Limb (tissue), 2 donors: ENCODE results near the gene HSDL1.
"Not testable (repeated sequence)": the region's sequence is repeated elsewhere in the genome, so short reads cannot be mapped to it uniquely, and the experiment has no call there.

Experiments
- DNase-seq, 2 donors: peaks; one replicate each; pipeline ENCODE4 v3.0.0-alpha.2; 2016; ENCODE audit errors: extremely low spot score in 2 of 2

The HSDL1 gene

DNA sequence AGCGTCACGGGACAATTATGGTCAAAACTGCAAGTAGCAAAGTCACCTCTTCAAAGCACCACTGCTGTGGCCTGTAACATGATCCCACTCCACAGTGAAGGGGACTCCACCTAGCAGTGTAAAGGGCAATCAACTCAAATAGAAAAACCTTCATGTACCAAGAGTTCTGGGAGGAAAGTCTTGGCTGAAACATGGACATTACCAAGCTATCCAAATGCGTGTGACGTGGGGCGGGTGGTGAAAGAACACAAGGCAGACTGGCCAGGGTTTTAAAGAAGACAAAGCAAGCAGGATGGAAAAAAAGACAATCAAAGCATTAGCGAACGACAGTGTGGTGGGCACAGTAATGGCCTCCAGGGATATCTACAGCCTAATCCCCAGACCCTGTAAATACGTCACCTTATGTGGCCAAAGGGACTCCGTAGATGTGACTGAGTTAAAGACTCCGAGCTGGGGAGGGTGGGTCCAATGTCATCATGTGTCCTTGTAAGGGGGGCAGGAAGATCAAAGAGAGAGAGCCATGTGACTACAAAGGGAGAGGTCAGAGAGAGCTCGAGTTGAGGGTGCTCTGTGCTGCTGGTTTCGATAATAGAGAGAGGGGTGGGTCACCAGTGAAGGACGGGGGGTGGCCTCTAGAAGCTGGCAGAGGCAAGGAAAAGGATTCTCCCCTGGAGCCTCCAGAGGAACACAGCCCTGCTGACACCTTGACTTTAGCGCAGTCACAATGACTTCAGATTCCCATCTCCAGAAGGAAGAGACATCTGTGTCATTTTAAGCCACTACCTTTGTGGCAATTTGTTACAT, 6.0 kb downstream of the HSDL1 start:
- DNase-seq: peak in 1 of 2 donors; percentile 10

DNA sequence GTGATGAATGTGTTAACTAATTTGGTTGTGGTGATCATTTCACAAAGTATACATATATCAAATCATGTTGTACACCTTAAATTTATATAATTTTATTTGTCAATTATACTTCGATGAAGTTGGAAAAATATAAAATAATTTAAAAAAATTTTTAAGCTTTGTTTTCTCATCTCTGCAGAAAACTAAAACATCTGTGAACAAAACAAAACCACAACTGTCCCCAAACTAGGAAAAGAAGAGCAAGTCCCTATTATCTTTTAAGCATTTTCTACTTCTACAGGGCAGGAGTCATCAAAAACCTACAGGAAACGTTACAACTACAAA, 6.5 kb downstream of the HSDL1 start:
- no peak for DNase-seq

DNA sequence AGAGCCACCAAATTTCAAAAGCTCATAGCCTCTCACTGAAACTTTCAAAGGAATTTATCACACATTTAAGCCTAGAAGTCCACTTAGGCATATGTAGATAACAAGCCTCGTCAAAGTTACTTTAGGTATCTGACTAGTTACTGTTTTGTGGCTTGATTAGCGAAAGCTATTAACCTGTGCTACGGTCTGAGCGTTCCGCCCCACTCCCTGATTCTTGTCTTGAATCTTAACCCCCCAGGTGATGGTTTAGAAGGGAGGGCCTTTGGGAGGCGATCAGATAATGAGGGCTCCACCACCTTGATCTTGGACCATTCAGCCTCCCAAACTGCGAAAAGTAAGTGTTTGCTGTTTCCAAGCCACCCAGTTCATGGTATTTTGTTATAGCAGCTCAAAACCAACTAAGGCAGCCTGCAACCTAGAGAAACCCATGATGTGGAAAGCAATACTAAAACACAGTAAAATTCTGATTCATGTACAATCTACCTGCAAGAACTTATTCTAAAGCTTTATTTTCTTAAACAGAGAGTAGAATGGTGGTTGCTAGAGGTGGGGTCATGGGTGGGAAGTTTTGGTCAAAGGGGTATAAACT, 7.1 kb downstream of the HSDL1 start:
- DNase-seq: no peak

DNA sequence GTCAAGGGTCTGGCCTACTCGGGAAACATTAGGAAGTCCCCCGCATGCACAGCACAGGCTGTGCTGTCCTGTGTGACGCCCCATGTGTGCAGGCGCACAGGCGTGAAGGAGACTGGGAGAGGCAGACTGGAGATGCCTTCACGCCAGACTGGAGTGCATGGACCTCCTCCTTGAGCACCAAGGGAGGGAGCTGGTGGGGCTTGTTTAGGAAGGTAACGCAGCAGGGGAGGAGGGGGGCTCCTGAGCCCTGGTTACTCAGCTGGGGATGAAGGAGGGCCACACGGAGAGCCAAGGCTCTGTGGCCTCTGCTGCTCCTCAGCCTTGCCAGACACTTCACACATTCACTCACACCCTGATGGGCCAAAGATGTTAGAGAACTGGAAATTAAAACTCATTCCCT, 7.7 kb downstream of the HSDL1 start:
- DNase-seq: no peak

DNA sequence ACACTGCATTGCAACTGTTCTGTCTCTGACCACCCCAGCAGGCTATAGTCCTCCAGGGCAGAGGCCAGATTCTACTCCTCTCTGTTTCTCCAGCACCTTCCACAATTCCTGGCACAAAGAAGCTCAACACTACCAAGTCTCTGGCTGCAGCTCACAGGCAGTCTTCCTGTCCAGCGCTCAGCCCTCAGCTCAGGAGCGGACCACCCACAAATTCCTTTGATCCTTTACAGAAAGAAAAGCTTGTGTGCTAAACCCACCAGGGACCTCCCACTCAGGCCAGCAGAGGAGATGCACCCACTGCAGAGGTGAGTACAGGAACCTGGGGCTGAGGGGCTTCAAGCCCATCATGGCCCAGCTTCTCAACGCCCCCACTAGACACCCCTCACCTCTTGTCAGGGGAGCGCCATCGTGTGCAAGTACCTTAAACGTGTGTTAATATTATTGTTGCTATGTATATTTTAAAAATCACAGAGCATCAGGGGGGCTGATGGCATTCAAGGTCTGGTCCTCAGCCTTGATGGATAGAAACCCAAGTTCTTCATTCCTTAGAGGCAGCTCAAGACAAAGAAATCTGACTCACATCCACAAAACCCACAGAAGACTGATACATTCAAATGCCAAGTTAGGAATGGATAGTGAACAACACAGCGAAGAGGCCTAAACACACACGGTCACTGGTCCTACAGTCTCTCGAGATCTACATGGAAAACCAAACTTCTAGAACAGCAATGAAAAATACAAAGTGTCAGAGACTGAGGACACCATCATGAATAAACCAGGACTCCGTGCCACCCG, 8.4 kb downstream of the HSDL1 start:
- no peak for DNase-seq

DNA sequence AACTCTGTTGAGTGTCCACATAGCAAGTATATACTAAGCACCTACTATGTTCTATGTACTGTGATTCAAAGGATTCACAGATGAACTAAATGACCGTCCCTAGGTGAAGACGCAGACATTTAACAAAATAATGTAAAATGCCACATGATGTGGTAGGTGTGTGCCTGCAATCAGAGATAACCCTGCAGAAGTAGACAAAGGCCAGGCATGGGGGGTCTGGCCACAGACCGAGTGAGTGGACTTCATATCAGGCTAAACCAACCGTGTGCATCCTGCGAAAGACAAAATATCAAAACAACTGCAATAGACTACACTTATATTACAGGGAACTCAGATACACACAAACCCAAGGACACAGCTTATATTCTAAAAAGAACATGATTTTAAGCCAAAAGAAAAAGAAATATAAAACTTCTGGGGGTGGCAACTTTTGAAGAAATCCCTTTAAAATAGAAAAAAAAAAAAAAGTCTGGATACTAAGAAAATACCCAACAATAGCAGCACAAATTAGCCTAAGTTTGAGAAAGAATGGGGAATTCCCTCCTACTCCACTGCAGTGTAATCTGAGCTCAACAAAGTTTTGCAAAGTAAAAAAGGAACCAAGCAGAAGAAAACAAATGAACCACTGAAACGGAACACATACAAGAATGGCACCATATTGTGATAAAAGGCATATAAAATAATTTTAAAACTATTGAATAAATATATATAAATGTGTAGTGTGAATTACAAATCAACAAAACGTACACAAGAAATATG, 12.3 kb downstream of the HSDL1 start:
- no peak for DNase-seq

DNA sequence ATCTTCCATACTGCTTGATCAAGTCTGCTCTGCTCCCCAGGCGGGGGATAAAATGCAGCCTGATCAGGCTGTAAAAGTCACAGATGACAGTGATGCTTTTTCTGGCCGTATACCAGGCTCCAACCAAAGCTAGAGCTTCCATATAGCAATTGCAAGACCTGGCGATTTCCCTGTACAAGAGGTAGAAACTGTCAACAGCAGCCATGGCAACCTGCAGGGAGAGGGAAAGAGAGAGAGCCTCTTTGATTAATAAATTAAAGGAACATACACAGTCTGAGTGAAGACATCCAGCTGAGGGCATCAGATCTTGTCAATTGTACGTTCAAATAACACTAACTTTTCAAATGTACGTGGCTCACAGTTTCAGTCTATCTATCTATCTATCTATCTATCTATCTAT, 13.9 kb downstream of the HSDL1 start:
- no peak for DNase-seq

DNA sequence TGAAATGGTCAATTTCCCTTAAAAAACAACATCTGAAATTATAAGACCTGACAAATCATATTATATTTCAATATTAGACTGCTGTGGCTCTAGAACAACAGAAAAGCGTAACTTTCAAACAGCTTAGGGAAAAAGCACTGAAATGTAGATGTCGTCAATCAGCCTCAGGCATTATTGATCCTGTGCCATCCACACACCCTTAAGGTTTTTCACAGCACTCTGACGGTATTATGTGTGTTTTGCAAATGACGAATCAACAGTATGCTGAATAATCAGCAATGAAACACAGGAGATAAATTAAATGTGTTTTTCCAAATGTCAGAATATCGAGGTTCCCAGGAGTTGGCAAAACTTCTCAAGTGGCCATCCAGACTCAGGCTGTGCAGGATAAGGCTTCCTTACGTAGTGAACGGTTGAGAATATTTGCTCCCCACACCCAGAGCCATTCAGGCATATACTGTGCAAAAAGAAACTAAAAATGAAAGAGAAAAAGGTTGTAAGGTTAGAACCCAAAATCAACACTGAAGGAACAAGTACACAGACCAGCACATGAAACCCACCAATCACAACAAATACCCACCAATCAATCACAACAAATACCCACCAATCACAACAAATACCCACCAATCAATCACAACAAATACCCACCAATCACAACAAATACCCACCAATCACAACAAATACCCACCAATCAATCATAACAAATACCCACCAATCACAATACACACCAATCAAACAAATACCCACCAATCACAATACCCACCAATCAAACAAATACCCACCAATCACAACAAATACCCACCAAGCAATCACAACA, 20.5 kb downstream of the HSDL1 start:
- DNase-seq: no peak

DNA sequence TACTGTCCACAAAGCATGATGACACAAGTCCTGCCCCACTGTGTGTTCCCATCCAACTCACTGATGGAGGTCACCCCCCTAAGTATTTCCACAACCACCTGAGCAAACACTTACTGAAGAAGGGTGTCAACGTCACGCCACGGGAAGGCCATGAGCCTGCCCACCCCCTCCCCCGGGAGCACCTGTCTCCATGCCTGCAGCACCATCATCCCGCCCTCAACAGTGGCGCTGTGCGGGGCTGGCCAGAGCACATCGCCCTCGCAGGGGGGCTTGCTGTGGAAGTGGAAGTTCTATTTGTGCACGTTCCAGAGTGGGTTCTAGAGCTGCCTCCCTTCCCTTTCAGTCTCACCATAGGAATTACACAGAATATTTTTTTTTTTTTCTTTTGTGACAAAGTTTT, 24.0 kb downstream of the HSDL1 start:
- no peak for DNase-seq

DNA sequence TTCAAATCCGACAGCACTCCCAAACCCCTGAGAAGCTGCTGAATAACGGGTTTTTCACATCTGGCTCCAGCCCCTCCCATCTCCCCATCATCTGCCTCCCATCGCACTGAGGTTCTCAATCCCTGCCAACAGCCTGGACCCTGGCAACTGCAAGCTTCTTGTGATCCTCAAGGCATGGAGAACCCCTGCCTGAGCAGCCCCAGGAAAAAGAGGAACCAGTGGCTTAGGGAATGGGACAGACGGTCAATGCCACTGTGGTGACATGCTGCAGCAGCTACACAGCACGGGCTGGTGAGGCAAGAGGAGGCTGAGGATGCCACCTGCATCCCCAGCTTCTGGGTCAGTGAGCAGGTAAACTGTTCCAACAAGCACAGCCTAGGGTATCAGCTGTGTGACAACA, 25.0 kb downstream of the HSDL1 start:
- no peak for DNase-seq

DNA sequence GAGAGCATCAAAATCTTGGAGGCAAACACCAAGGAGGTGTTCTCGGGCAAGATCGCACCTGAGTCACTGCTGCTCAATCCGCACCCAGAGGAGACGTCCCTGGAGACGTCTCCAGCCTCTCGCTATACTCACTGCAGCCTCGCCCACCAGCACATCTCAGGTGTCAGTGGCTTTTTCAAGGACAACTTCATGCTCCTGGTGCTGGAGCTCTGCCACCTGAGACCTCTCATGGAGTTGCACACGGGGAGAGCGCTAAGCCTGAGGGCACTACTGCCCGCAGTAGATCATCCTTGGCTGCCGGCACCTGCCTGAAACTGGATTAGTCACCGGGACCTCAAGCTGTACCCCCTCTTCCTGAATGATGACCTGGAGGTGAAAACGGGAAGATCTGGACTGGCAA, 25.6 kb downstream of the HSDL1 start:
- no peak for DNase-seq

DNA sequence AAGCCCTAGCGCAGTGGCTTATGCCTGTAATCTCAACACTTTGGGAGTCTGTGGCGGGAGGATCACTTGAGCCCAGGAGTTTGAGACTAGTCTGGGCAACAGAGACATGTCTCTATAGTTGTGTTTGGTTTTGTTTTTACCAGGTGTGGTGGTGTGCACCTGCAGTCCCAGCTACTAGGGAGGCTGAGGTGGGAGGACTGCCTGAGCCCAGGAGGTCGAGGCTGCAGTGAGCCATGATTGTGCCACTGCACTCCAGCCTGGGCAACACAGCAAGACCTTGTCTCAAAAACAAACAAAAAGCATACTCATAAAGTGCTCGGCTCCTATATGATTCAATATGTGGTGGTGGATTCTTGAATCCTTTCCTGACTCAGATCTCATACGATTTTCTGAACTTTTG, 26.7 kb downstream of the HSDL1 start:
- not testable (repeated sequence) for DNase-seq

DNA sequence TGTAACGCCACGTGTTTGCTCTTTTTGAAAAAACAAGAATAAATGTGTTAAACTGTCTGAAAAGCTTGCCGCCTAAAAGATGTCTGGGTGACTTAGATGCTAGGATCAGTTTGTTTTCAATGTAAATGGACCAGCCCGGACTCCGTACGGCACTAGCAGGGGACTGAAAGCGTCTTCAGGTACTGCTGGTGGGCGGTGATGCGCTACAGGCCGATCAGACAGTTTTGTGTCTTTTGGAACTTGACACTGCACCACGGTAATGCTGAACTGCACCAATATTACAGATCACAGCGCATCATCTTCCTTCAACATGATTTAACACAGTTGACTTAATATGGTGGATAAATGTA, 27.5 kb downstream of the HSDL1 start:
- no peak for DNase-seq

DNA sequence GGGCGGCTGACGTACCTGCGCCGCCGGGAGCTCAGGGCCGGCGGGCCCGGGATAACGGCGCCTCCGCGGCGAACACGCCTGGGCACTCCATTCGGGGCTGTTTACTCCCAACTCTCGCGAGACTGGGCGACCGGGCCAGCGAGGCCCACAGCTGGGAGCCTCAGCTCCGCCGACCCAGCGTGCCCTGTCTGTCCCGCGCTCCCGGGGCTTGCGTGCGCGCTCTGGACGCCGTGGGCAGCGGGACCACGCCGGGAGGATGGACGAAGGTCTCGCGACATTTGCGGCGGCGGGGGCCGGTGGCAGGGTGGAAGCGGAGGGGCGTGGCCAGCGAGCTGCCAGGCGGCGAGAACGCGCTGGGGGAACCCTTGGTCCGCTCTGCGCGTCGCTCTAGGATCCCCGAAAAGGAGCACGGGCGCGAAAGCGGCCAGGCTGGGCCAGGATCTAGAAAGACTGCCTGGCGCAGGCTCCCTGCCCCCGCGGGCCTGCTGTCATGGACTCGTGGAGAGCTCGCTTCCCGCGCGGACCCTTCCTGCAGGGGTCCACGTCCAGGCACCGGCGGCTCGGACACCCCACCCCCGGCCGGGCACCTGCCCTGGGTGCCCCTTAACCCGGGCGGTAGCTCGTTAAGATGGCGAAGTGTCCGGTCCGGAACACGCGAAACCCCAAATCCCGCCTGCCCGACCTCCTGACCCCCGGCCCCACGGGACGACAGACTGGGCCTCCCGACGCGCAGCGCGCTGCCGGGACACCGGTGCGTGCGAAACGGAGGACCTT, 28.1 kb downstream of the HSDL1 start, which contains the start of gene MBTPS1:
Gene MBTPS1 (minus strand): TSS at position 223 of the 774 bp plus-strand sequence. CDS start 15,159 bp downstream, outside the sequence.
- DNase-seq: peak; percentile 95 to 99

DNA sequence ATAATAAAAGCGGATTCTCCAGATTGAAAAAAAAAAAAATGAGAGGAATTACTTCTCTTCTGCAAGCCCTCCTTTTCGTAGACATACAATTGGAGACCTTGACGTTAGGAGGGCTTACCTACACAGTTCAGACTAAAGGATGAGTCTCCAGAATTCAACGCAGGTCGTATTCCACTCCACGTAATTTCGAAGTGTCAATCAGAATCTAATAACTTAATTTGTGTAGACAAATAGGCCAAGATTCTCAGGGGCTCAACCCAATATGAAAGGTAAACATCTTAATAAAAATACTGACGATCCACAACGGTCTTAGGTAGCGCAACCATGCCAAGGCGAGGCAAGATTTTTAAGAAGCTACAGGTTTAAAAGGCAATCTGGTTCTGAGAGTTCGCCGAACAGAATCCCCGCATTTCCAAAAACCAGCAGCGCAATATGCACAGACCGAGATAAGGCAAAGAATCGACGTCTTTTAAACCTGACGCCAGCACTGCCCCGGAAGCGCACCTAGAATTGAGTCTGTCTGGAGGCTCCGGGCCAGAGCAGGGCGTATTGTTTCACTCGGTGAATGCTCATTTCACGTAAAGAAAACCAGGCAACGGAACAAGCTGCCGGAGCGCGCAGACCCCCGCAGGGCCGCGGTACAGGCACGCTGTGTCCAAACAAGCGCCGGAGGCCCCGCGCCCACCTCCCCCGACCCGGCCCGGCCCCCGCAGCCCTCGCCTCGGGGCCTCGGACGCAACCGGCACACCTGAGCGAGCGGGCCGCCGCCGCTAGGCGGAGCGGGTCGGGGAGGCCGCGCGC, 28.9 kb downstream of the HSDL1 start:
- no peak for DNase-seq

DNA sequence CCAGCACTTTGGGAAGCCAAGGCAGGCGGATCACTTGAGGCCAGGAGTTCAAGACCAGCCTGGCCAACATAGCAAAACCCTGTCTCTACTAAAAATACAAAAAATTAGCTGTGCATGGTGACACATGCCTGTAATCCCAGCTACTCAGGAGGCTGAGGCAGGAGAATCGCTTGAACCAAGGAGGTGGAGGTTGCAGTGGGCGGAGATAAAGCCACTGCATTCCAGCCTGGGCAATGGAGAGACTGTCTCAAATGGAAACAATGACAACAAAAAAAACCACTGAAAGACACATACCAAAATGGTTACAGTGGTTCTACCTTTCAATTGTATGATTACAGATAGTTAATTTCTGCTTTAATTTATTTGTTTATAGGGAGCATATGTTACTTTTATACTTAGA, 33.0 kb downstream of the HSDL1 start:
- not testable (repeated sequence) for DNase-seq

DNA sequence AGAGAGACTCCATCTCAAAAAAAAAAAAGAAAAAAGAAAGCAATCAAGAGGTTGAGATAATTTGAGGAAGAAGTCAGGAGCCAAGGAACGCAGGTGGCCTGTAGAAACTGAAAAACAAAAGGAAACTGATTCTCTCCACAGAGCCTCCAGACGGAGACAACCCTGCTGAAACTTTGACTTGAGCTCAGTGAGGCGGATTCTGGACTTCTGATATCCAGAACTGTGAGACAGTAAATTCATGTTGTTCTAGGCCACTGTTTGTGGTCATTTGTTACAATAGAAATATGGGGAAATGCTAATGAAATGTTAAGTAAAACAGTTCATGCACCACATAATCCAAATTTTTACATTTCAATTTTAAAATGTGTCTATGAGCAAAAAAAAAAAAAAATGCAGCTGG, 33.5 kb downstream of the HSDL1 start:
- no peak for DNase-seq

DNA sequence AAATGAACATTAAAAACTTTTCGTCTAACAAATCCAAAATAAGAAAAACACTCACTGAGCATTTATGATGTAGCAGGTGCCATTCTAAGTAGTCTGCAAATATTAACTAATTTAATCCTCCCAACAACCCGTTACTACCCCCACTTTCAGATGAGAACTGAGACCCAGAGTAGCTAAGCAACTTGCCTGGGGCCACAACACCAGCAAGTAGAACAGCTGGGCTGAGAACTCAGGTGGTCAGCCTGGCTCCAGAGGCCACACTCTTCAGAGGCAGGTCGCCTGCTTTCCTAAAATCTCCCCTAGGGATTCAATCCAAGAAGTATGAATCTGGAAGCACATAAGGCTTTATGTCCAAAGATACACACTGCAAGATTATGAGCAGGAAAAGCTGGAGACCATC, 34.5 kb downstream of the HSDL1 start:
- DNase-seq: no peak

DNA sequence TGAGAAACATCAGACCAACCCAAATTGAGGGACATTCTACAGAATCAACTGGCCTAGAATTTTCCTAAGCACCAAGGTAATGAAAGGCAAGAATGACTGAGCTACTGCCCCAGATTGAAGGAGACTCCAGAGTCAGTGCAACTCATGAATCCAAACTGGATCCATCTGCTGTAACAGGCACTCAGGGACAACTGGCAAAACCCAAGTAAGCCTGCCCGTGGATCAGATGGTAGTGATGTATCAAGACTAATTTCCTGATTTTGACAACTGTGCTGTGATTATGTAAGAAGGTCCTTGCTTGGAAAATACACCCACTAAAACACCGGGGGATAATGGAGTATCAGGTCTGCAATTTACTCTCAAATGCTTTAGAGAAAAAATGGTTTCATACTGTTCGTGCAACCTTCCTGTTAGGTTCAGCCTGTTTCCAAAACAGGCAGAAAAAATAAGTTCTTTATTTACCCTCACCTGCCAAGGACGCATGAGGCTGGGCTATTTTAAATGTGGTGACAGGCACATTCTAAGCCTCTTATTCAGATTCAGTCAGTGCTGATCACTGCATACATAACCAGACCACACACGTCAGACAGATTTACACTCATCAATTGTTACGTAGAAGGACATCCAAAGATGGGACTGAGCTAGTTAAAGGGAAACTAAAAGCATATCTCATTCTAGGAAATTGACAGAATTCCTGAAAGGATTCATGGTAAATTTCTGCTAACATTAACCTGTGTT, 35.2 kb downstream of the HSDL1 start:
- no peak for DNase-seq
